ENCODE data around the gene PIK3C2G.

The PIK3C2G gene

DNA sequence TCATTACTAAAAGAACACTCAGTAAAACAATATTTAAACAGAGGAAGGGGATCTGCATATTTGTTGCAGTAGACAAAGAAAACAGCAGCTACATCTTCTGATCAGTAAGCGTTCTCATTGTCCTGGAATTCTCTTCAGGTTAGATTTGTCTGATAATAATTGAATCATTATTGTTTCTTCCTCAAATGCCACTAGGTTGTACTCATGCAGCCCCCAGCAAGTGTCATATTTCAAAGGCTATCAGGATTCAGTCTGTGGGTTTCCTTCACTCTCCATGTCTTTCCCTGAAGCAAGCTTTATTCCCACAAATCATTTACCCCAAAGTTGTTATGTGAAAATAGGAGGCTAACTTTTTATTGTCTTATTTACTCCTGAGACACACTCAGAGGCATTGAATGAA, 14.7 kb downstream of the PIK3C2G start:
- Histone ChIP-seq H3K4me3 (replicated peaks; ENCODE audit: insufficient read depth, low read length) (no peak overlapping the region), H3K27ac (replicated peaks) (no peak overlapping the region), H3K27me3 (ENCODE audit: insufficient read depth, poor library complexity, severe bottlenecking) (no peaks in the 10 kb centered on the region)
- DNase-seq (ENCODE audit: low read depth in 1 of 2, low spot score in 1 of 2), result no peak
- TF ChIP-seq CTCF (IDR thresholded peaks at IDR 0.05; ENCODE audit: insufficient read depth, low read length) (no peak), POLR2AphosphoS5 (IDR thresholded peaks at IDR 0.05; ENCODE audit: low read depth) (no peak), REST (IDR thresholded peaks at IDR 0.05; ENCODE audit: insufficient replicate concordance, low read depth) (no peak)

DNA sequence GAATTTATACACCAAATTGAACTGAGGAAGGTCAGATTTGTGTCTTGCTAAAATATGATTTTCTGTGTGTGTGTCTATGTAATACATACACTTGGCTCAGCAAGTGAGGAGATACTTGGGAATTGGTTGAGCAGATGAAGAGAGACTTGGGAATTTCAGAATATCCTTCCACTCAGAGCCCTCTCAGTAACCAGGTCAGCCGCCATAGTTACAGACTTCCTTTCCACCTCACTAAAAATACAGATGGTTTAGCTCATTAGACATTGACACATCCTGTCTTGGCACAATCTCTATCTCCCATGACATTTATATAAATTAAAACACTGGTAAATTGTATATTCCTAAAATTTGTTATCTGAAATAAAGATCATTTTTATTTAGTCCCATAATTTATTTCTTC, 15.9 kb downstream of the PIK3C2G start:
- no peak overlapping the region for H3K4me3 ChIP-seq (replicated peaks; ENCODE audit: insufficient read depth, low read length)
- no peak overlapping the region for H3K27ac ChIP-seq (replicated peaks)
- H3K27me3 ChIP-seq (ENCODE audit: insufficient read depth, poor library complexity, severe bottlenecking), result no peaks in the 10 kb centered on the region
- TF ChIP-seq POLR2AphosphoS5 (IDR thresholded peaks at IDR 0.05; ENCODE audit: low read depth), result no peak
- TF ChIP-seq SPI1 (IDR thresholded peaks at IDR 0.05; ENCODE audit: borderline replicate concordance, low read depth), result no peak
- no peak for TF ChIP-seq GABPA (IDR thresholded peaks at IDR 0.05; ENCODE audit: low read depth)
- no peak for TF ChIP-seq CTCF (IDR thresholded peaks at IDR 0.05; ENCODE audit: insufficient read depth, low read length)
- no peak for TF ChIP-seq REST (IDR thresholded peaks at IDR 0.05; ENCODE audit: insufficient replicate concordance, low read depth)
- no peak for DNase-seq (ENCODE audit: low read depth in 1 of 2, low spot score in 1 of 2)

DNA sequence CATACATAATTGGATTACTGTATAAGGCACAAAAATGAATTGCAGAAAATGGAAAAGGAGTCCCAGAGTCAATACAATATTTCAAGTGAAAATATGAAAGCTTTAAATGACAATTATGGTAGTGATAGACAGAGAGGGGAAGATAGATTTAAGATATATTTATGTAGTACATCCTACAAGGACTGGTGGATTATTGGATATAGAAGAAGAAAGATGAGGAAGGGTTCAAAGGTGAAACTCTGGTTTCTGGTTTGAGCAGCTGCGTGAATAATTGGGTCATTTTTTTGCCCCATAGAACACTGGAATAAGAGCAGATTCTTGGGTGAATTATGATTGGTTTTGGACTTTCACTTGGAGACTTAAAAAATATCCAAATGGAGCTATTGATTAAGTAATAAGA, 19.4 kb downstream of the PIK3C2G start:
- TF ChIP-seq REST (IDR thresholded peaks at IDR 0.05; ENCODE audit: insufficient replicate concordance, low read depth), result no peak
- no peak for TF ChIP-seq SPI1 (IDR thresholded peaks at IDR 0.05; ENCODE audit: borderline replicate concordance, low read depth)
- no peak for TF ChIP-seq CTCF (IDR thresholded peaks at IDR 0.05; ENCODE audit: insufficient read depth, low read length)
- TF ChIP-seq GABPA (IDR thresholded peaks at IDR 0.05; ENCODE audit: low read depth), result no peak
- TF ChIP-seq POLR2AphosphoS5 (IDR thresholded peaks at IDR 0.05; ENCODE audit: low read depth), result no peak
- H3K27me3 ChIP-seq (ENCODE audit: insufficient read depth, poor library complexity, severe bottlenecking), result no peaks in the 10 kb centered on the region
- DNase-seq (ENCODE audit: low read depth in 1 of 2, low spot score in 1 of 2), result no peak
- no peak overlapping the region for H3K4me3 ChIP-seq (replicated peaks; ENCODE audit: insufficient read depth, low read length)
- no peak overlapping the region for H3K27ac ChIP-seq (replicated peaks)

All from HL-60 (cell line).